ENCODE data around the gene INTS2. TPM values are rescaled to one million over a fixed set of nuclear protein-coding genes. Genes with fewer than 3 reads are reported as not detected.
"Not testable (repeated sequence)": the region's sequence is repeated elsewhere in the genome, so short reads cannot be mapped to it uniquely, and the experiment has no call there.

Gene INTS2, protein sequence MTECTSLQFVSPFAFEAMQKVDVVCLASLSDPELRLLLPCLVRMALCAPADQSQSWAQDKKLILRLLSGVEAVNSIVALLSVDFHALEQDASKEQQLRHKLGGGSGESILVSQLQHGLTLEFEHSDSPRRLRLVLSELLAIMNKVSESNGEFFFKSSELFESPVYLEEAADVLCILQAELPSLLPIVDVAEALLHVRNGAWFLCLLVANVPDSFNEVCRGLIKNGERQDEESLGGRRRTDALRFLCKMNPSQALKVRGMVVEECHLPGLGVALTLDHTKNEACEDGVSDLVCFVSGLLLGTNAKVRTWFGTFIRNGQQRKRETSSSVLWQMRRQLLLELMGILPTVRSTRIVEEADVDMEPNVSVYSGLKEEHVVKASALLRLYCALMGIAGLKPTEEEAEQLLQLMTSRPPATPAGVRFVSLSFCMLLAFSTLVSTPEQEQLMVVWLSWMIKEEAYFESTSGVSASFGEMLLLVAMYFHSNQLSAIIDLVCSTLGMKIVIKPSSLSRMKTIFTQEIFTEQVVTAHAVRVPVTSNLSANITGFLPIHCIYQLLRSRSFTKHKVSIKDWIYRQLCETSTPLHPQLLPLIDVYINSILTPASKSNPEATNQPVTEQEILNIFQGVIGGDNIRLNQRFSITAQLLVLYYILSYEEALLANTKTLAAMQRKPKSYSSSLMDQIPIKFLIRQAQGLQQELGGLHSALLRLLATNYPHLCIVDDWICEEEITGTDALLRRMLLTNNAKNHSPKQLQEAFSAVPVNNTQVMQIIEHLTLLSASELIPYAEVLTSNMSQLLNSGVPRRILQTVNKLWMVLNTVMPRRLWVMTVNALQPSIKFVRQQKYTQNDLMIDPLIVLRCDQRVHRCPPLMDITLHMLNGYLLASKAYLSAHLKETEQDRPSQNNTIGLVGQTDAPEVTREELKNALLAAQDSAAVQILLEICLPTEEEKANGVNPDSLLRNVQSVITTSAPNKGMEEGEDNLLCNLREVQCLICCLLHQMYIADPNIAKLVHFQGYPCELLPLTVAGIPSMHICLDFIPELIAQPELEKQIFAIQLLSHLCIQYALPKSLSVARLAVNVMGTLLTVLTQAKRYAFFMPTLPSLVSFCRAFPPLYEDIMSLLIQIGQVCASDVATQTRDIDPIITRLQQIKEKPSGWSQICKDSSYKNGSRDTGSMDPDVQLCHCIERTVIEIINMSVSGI
- 10.3 and 11.0 TPM in 2 replicates for total RNA-seq

DNA sequence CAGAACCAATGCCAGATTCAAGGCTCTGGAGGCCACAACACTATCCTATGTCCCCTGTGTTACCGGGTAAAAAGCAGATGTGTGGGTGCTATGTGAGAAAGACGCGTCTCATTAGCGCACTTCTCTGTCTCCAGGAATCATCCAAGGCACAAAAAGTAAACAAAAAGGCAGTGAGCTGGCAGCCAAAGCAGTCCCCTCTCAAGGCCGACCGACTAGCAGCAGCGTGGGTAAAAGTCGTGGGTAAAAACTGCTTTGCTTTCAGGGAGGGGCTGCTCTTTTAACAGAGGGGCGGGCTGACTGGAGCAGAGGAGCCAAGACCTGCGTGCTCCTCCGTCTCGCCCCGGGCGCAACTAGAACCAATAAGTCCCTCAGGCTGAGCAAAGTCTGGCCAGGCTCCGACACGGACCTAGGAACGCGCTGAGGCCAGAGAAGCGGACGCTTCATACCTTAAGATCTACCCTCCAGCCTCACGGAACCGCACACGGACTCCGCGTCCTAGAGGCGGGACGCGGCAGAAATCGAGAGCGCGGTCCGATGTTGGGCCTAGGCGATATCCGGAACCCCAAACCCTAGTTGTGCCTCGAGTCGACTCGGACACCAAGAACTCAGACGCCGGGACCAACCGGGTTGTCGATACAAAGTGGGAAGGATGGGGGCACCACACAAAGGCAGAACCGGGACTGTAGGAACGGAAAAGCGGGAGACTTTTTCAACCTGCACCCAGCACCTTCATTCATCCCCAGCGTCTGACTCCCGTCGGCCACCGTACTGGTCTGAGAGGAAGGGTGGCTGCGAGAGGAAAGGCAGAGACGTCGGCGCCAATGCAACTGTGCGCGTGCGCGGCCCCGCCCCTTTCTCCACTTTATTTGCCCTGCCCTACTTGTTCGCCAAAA is at the start of gene INTS2:
INTS2 (minus strand) TSS at position 775 of the 893 bp plus-strand sequence. CDS start 1,338 bp downstream, outside the sequence.
- DNase-seq (ENCODE audit: extremely low read depth, low read depth, low spot score) = peak; percentile 75

DNA sequence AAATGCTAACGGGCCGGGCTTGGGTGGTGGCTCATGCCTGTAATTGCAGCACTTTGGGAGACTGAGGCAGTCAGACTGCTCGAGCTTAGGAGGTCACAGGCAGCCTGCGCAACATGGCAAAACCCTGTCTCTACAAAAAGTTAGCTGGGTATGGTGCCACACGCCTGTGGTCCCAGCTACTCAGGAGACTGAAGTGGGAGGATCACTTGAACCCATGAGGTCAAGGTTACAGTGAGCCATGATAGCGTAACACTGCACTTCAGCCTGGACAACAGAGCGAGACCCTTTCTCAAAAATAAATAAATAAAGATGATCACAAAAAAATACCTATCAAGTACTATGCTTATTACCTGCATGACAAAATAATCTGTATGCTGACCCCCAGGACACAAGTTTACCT is 46.3 kb upstream of the INTS2 start:
- DNase-seq (ENCODE audit: extremely low read depth, low read depth, low spot score) = no peak

DNA sequence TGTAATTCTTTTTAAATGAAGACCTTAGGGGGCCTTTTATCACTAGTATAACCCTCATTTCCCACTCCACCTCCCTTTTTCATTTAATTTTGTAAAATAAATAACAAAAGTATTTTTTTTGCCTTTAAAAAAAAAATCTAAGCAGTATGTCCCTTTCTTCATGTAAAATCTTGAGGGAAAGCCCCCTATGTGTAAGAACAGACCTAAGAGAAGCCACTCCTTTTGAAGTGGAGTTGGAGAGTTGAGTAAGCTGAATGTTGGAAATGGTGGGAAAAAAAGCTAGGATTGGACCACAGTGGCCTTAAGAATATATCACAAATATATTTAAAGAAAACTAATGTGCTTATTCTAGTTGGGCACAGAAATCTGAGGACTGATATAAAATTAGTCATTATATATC is 44.5 kb upstream of the INTS2 start:
- no peak for DNase-seq (ENCODE audit: extremely low read depth, low read depth, low spot score)

DNA sequence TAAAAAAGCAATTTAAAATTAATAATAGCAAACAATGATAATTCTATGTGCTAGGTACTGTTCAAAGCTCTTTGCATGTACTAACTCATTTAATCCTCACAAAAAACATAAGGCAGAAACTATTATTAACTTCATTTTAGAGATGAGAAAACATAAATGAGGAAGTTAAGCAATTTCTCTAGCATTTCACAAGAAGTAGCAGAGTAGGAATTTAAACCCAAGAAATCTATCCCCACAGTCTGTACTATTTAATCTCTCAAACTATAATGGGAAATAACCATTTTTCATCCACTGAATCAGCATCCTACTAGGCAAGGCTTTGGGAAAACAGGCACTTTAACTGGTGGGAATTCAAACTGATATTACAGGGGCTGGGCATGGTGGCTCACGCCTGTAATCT is 42.2 kb upstream of the INTS2 start:
- no peak for DNase-seq (ENCODE audit: extremely low read depth, low read depth, low spot score)

DNA sequence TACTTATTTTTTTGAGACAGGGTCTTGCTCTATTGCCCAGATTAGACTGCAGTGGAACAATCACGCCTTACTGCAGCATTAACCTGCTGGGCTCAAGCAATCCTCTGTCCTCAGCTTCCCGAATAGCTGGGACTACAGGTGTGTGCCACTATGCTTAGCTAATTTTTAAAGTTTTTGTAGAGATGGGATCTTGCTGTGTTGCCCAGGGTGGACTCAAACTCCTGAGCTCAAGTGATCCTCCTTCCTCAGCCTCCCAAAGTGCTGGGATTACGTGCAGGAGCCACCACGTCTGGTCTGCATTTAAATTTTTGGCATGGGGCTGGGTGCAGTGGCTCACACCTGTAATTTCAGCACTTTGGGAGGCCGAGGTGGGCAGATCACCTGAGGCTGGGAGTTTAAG is 41.0 kb upstream of the INTS2 start:
- DNase-seq (ENCODE audit: extremely low read depth, low read depth, low spot score) = no peak

DNA sequence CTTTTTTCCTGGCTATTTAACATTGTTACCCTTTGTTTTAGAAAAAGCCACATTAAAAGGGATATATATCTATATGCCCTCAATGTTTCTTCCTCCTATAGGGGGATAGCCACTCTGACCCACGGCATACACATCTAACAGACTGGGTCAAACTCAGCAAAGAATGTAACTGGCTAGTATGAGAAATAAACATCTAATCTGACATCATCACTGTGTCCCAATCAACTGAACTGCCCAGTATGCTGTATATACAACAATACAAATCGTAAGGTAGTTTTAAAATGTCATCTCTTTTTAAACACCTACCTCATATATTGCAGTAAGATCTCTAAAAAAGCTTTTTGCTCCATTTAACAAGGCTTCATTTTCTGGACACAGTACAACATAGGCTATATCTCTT is 39.9 kb upstream of the INTS2 start:
- DNase-seq (ENCODE audit: extremely low read depth, low read depth, low spot score) = no peak

DNA sequence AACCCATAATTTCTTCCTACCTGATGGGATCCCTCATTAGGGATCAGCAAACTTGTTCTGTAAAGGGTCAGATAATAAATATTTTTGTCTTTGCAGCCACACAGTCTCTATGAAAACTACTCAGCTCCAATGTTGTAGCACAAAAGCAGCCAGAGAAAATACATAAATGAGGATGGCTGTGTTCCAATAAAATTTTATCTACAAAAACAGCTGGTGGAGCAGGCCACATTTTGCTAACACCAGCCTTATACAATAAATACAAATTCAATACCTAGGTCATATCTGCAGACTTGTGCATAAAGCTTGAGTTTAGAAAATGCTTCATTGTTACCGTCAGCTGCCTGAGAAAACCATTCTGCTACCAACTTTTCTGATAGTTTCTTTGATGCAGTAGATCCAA is 38.4 kb upstream of the INTS2 start:
- no peak for DNase-seq (ENCODE audit: extremely low read depth, low read depth, low spot score)

DNA sequence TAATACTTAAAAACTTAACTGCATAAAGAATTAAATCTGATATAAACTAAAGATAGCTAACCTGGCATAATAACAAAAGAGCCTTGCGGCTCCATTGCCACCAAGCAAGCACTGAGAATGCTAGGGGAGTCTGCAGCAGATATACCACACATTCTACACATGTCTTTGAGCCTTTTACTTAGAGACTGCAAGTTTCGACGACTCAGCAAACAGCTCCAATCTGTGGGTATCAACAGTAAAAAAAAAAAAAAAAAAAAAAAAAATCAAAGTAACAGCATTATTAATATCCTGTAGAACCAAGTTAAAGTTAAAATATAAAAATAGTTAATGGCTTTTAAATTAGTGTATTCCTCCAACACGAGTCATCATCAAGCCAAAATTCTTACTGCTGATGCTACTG is 27.8 kb upstream of the INTS2 start:
- no peak for DNase-seq (ENCODE audit: extremely low read depth, low read depth, low spot score)

DNA sequence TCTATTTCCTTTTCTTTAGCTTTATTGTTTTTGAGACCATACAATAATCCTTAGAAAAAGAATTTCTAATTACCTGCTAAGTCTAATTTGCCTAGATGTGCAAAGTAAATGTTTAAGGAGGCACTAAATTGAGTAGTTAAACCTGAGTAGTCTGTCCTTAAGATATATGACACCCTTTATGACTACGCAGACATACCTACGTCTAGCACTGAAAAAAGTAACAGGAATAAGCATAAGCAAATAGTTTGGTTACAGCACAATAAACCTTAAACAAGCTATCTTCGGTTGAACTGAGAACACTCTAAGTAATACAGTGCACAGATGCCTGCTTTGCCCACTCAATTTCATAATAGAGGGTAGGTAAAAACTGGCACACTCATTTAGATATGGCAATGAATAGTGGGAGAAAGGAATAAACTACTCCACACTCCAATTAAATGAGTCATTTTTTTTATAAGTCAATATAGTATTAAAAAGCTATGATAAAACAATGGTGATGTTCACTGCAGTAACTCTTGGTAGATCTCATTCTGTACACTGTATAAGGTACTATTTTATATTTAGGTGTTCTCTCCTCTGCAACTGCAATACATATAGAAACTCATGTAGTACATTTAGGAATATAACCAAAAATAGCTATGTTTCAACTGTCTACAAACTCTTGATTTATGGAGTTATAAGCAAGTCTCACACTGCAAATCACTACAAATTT is 19.7 kb upstream of the INTS2 start:
- DNase-seq (ENCODE audit: extremely low read depth, low read depth, low spot score) = no peak

DNA sequence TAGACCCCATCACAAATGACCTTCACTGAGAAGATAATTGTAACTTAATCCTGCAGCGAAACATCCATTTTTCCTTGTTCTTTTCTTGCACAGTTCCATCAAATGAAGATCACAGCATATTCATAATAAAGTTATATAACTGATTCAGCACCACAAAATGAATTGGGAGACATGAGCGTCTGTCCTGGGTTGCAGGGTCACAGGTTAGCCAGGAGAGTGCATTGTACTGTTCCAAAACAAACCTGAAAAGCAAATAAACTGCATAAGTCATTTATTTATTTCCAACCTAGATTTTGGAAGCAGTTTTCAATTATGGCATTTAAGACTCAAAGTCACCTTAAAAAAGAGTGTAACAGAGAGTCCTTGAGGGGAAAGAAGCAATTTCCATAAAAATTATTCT is 18.6 kb upstream of the INTS2 start:
- no peak for DNase-seq (ENCODE audit: extremely low read depth, low read depth, low spot score)

DNA sequence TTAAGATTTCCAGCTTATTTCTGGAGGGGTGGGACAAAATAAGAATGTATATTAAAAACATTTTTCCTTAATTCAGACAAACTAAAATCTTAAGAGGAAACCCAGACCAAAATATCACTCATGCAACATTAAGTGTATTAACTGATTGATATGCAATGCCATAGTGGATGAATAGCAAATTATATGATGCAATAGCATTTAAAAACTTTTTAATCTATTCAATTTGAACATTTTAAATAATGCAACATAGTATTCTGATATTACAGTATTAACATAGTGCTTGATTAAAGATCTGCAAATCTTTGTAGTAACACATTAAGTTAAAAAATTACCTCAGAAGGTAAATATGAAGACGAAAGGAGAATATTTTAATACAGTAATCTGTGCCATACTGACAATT is 15.3 kb upstream of the INTS2 start:
- no peak for DNase-seq (ENCODE audit: extremely low read depth, low read depth, low spot score)

DNA sequence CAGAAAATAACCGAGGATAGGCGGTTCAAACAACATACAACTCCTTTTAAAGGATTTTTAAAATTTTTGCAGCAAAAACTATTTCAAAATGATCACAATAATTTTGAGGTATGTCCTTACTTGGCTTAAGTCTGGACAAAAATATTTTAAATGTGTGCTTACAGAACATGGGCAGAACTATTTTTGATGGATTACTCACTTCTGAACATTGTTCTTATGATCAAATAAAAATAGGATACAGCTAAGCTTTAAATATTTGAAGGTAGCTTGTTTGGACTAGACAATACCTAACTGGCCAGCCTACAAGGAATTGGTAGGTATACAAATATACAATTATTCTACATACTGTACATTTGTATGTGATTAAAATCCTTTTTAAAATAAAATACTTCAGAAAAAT is 14.3 kb upstream of the INTS2 start:
- no peak for DNase-seq (ENCODE audit: extremely low read depth, low read depth, low spot score)

DNA sequence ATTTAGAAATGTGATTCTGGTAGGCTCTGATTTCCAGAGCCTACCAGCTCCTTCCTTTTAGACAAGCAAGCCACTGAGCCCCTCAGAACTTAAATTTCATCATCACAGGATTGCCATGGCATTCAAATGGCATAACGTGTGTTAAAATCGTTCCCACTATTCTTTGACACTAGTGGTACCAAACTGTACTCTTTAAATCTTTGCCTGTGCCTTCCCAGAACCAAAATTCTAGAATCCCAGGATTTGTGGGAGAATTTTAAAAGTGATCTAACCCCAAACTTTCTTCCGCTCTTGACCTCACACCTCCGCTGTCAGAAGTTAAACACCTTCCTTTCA is 287 bp upstream of the INTS2 start:
- DNase-seq (ENCODE audit: extremely low read depth, low read depth, low spot score) = peak; percentile 4

DNA sequence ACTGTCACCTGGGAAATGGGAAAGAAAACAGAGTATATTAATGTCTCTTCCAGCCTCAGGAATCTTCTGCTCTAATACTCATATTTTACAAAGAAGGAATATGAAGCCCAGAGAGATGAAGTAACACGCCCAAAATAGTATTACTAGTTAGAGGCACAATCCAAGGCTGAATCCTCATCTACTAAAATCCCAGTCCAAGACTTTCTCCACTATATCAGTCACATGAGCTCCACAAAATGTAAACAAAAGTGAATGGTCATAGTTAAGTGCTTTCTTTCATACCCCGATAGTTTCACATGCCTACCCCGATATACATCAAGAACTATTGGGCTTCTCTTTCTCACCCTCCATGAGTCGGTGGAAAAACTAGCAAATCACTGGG is 965 bp downstream of the INTS2 start:
- DNase-seq (ENCODE audit: extremely low read depth, low read depth, low spot score) = no peak

DNA sequence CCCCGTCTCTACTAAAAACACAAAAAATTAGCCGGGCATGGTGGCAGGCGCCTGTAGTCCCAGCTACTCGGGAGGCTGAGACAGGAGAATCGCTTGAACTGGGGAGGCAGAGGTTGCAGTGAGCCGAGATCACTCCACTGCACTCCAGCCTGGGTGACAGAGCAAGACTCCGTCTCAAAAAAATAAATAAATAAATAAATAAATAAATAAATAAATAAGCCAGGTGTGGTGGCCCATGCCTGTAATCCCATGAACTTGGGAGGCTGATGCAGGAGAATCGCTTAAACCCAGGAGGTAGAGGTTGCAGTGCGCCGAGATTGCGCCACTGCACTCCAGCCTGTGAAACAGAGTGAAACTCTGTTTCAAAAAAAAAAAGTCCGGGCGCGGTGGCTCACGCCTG is 12.6 kb downstream of the INTS2 start:
- not testable (repeated sequence) for DNase-seq (ENCODE audit: extremely low read depth, low read depth, low spot score)

DNA sequence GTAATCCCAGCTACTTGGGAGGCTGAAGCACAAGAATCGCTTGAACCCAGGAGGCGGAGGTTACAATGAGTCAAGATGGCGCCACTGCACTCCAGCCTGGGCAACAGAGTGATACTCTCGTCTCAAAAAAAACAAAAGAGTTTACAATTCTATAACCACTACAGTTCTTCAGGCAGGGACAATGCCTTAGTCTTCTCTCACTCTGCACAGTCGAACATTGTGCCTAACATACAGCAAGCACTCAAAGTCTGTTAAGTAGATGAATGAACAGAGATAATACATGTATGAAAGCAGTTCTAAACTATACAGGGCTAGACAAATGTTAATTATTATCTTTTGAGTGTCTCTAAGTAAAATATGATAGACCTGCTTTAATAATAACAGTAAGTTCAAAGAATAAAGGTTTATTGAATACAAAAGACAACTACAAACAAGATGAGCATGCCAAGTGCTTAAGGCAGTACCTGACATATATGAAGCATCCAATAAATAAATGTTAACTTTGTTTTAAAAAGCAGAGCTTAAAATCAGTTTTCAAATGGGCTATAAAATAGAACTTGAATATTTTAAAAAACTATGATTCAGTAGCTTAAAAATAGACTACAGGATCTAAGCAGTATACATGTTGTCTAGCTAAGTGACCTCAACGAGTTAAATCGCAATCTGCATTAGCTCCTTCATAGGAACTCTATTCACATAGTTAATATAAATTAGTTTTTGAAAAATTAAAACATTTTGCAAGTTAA is 19.3 kb downstream of the INTS2 start:
- no peak for DNase-seq (ENCODE audit: extremely low read depth, low read depth, low spot score)

DNA sequence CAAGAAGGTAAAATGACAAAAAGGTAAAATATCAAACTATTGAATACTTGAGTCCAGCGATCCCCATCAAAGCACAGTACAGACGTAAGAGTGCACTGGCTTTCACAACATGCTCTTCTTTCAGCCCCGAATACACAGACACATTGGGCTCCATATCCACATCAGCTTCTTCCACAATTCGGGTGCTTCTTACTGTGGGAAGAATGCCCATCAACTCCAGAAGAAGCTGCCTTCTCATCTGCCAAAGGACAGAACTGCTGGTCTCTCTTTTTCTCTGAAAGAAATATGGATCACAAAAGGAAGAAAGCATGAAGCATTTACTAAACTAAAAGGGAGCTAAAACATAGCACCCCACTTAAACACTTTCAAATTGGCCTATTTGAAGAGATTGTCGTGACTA is 20.4 kb downstream of the INTS2 start:
- DNase-seq (ENCODE audit: extremely low read depth, low read depth, low spot score) = no peak

DNA sequence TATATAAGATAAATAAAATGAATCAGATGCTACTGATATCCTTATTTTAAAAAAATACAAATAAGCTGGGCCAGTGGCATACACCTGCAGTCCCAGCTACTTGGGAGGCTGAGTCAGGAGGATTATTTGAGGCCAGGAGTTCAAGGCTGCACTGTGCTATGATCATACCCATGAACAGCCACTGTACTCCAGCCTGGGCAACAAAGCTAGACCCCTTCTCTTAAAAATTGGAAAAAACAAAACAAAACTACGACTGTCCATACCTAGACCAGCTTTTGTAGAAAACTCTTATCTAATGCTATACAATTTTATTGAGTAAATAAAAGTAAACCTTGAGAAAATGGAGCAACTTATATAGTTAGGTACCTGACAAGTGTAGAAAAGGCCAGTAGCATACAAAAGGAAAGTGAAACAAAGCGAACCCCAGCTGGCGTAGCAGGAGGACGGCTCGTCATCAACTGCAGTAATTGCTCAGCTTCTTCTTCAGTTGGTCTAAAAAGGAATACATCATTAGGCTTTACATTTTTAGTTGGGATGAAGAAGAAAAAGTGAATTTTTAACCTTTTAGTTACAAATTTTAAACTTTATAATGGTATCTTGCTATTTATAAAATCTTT is 23.6 kb downstream of the INTS2 start:
- no peak for DNase-seq (ENCODE audit: extremely low read depth, low read depth, low spot score)

DNA sequence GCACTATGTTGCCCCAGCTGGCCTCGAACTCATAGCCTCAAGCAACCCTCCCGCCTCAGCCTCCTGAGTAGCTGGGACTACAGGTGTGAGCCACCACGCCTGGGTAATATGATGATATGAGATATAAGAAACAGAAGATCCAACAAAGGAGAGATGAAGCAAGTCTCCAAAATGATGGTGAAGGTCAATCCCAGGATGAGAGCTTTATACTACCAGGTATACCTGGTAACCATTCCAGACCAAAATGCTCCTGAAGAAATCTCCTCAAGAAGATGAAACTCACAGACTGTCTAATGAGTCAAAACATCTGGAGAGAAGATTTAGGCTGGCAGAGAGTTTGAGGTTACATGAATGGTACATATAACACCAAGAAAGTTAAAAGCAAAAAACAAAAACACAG is 24.5 kb downstream of the INTS2 start:
- no peak for DNase-seq (ENCODE audit: extremely low read depth, low read depth, low spot score)
